Testis (tissue), 2 donors: ENCODE measurements around the gene LLGL2.

Source experiments
- POLR2A ChIP-seq: fragments of 450-650 bp; IDR thresholded peaks from one replicate; pipeline ENCODE4 v1.6.1; 2017; ENCODE audit warnings: antibody characterized with exemption, mild to moderate bottlenecking, moderate library complexity
- TF ChIP-seq, protein P1 (sequence below), 3 experiments: fragments of 450-650 bp in 2 of 3; fragments of 200-600 bp in 1 of 3; sonication (generic) in 1 of 3; IDR thresholded peaks; one replicate each; pipeline ENCODE4 v1.5.1; 2016 to 2019; ENCODE audit warnings: antibody characterized with exemption in 3 of 3, mild to moderate bottlenecking in 2 of 3, moderate library complexity in 1 of 3

DNA sequence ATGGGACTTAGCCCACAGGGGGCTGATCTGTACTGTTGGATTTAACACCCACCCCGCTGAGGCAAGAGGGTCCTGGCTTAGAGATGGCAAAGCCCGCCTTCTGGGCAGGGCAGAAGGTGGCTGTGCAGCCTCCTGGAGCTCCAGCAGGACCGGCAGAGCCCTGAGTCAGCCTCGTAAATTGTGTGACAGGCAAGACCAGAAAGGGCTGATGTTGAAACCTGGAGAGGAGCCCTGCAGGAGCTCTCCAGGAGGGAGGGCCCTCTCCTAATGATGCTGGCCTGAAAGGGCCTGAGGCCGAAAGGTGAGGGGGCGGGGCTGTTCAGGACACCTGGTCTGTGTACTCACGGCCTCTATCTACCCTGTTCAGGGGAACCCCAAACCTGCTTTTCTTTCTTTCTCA, 39.6 kb downstream of the LLGL2 start:
- TF ChIP-seq, protein P1, sequence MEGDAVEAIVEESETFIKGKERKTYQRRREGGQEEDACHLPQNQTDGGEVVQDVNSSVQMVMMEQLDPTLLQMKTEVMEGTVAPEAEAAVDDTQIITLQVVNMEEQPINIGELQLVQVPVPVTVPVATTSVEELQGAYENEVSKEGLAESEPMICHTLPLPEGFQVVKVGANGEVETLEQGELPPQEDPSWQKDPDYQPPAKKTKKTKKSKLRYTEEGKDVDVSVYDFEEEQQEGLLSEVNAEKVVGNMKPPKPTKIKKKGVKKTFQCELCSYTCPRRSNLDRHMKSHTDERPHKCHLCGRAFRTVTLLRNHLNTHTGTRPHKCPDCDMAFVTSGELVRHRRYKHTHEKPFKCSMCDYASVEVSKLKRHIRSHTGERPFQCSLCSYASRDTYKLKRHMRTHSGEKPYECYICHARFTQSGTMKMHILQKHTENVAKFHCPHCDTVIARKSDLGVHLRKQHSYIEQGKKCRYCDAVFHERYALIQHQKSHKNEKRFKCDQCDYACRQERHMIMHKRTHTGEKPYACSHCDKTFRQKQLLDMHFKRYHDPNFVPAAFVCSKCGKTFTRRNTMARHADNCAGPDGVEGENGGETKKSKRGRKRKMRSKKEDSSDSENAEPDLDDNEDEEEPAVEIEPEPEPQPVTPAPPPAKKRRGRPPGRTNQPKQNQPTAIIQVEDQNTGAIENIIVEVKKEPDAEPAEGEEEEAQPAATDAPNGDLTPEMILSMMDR (IDR thresholded peaks at IDR 0.05), result no peak
- no peak for TF ChIP-seq POLR2A
